Calu3 (cell line): ENCODE measurements around the gene ADARB1. TPM values are rescaled to one million over a fixed set of nuclear protein-coding genes. Genes with fewer than 3 reads are reported as not detected.

Experiments
- BruUV-seq: library from RNA; stranded (reverse); fragments of 400-500 nt; replicated peaks from 2 replicates; lab custom pipeline; 2021; lab: Mats Ljungman, UMichigan
- CTCF ChIA-PET: fragments of 300-600 bp; sonication (Branson Sonifier 250); formaldehyde crosslinking; loops from one replicate; lab custom pipeline; 2022; ENCODE audit warnings: antibody characterized with exemption; lab: Charles Lee
- DNase-seq: peaks from one replicate; pipeline ENCODE4 v3.0.0; 2022
- H3K27ac Mint-ChIP-seq: one replicate; pipeline ENCODE4 v1.8.0; 2022; ENCODE audit warnings: mixed read lengths; ENCODE audit not compliant: unreplicated experiment
- H3K27me3 Mint-ChIP-seq: one replicate; pipeline ENCODE4 v1.8.0; 2022; ENCODE audit warnings: mixed read lengths; ENCODE audit not compliant: unreplicated experiment
- H3K36me3 Mint-ChIP-seq: one replicate; pipeline ENCODE4 v1.8.0; 2022; ENCODE audit warnings: mild to moderate bottlenecking, moderate library complexity, mixed read lengths; ENCODE audit not compliant: insufficient read depth, unreplicated experiment
- H3K4me1 Mint-ChIP-seq: one replicate; pipeline ENCODE4 v1.8.0; 2022; ENCODE audit warnings: mild to moderate bottlenecking, low read depth, mixed read lengths; ENCODE audit not compliant: unreplicated experiment
- H3K4me3 Mint-ChIP-seq: one replicate; pipeline ENCODE4 v1.8.0; 2022; ENCODE audit warnings: mild to moderate bottlenecking, low read depth, moderate library complexity, mixed read lengths; ENCODE audit not compliant: unreplicated experiment
- H3K9me3 Mint-ChIP-seq: one replicate; pipeline ENCODE4 v1.8.0; 2022; ENCODE audit warnings: low read depth, mixed read lengths; ENCODE audit not compliant: unreplicated experiment
- CTCF ChIP-seq: fragments of 200-600 bp; IDR thresholded peaks from one replicate; pipeline ENCODE4 v1.8.0; 2022; ENCODE audit warnings: antibody characterized with exemption; ENCODE audit not compliant: unreplicated experiment
- intact Hi-C: fragments of 100-400 bp; cut with micrococcal nuclease; formaldehyde crosslinking; loops from one replicate; pipeline ENCODE4 v1.10.0; 2022; ENCODE audit not compliant: unreplicated experiment
- total RNA-seq: library from RNA; stranded (reverse); gene quantifications from 2 replicates; pipeline ENCODE4 v1.2.3, GENCODE V29; 2022

Gene ADARB1
- total RNA-seq, 1 experiment from 2014 or later: 2.8 TPM

- no TSS peak for BruUV-seq
- CTCF ChIA-PET: interaction anchor here (1.3 kb wide), 1 partner anchor 14 kb away, joined by 3 read pairs; no protein-coding TSS in a partner anchor
- no peak for DNase-seq
- no peaks in the 10 kb centered on the region for H3K9me3 Mint-ChIP-seq
- TF ChIP-seq CTCF: no peak
- no peak overlapping the region for H3K4me3 Mint-ChIP-seq
- H3K36me3 Mint-ChIP-seq: no peaks in the 10 kb centered on the region
- intact Hi-C loops: no loop called here
- no peak overlapping the region for H3K27ac Mint-ChIP-seq
- peaks cover 24% of the 10 kb centered on the region for H3K27me3 Mint-ChIP-seq
- H3K4me1 Mint-ChIP-seq: no peaks in the 10 kb centered on the region
These were observed 40.1 kb downstream of the ADARB1 start for GRCh38 chr21:45114475-45114874.

DNA sequence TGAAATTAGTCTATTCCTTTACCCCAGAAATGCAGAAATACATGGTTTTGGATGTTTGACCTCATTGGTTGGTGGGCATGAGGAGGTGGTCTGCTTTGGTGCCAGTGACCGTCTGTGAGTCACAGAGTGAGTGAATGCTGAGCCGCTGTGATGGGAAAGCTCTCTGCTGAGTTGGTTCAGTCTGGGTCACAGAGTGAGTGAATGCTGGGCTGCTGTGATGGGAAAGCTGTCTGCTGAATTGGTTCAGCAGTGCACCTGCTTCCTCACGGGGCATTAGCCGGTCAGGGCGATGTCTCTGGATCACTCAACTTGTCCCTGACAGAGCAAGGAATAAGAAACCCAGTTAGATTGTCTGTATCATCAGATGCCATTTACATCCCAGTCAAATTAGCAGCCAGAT is 40.8 kb downstream of the ADARB1 start:
- Mint-ChIP-seq H3K4me3 (no peak overlapping the region), H3K27me3 (peaks cover 24% of the 10 kb centered on the region), H3K36me3 (no peaks in the 10 kb centered on the region), H3K4me1 (no peaks in the 10 kb centered on the region), H3K27ac (no peak overlapping the region), H3K9me3 (no peaks in the 10 kb centered on the region)
- intact Hi-C loops: no loop called here
- no peak for DNase-seq
- CTCF ChIA-PET: interaction anchor here (1.3 kb wide), 1 partner anchor 13 kb away, joined by 3 read pairs; no protein-coding TSS in a partner anchor
- BruUV-seq: no TSS peak
- TF ChIP-seq CTCF: no peak

GRCh38 chr21:45116066-45116465 is 41.7 kb downstream of the ADARB1 start:
- CTCF ChIA-PET: no interaction called here
- no TSS peak for BruUV-seq
- no peak for TF ChIP-seq CTCF
- H3K27me3 Mint-ChIP-seq: peaks cover 30% of the 10 kb centered on the region
- no peak overlapping the region for H3K27ac Mint-ChIP-seq
- no peaks in the 10 kb centered on the region for H3K36me3 Mint-ChIP-seq
- no peak overlapping the region for H3K4me3 Mint-ChIP-seq
- no peaks in the 10 kb centered on the region for H3K4me1 Mint-ChIP-seq
- intact Hi-C loops: no loop called here
- no peaks in the 10 kb centered on the region for H3K9me3 Mint-ChIP-seq
- no peak for DNase-seq

- intact Hi-C loops: no loop called here
- no peak for DNase-seq
These were observed 42.9 kb downstream of the ADARB1 start for GRCh38 chr21:45117314-45117713.

More at GRCh38 chr21:45117314-45117713, 42.9 kb downstream of the ADARB1 start:
- Mint-ChIP-seq H3K36me3 (no peaks in the 10 kb centered on the region), H3K4me3 (no peak overlapping the region), H3K27ac (no peak overlapping the region), H3K4me1 (no peaks in the 10 kb centered on the region), H3K27me3 (peaks cover 39% of the 10 kb centered on the region), H3K9me3 (no peaks in the 10 kb centered on the region)
- CTCF ChIA-PET: no interaction called here
- no TSS peak for BruUV-seq
- no peak for TF ChIP-seq CTCF
